ENCODE measurements around the gene ABCA4. TPM values are rescaled to one million over a fixed set of nuclear protein-coding genes. Genes with fewer than 3 reads are reported as not detected.

The ABCA4 gene
- total RNA-seq (2022; extraction: Qiagen RNA extraction; ENCODE audit: low read depth) = 0.05 to 0.11 TPM (median 0.06 TPM) in 5 replicates

DNA sequence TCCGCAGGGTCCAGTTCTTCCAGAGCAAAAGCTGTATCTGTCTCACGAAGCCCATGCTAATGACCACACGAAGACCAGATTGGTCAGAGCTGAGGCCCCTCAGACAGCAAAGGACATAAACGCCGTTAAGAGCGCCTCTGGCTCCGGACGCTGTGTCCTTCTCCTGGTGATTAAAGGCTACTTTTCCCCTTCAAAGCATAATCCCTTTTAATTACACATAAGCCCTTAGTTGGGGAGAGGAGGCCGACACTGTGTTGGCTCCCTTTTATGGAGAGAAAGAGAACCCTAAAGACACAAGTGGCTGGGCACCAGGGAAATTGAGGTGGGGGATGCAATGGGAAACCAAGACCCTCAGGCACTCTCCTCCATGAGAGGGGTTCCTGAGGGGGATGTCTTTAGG lies at the start of gene ABCA4:
Gene ABCA4 (minus strand): TSS at position 158 of the 400 bp plus-strand sequence. CDS start 103 bp downstream, at position 55.

Other genes with a start within 250 kb of the ABCA4 start
- gene DNTTIP2, start 241.9 kb downstream of the ABCA4 start, total RNA-seq (2022; extraction: Qiagen RNA extraction; ENCODE audit: low read depth) = 41.1 to 52.4 TPM (median 48.0 TPM) in 5 replicates
- 109 to 156 TPM (median 135 TPM) in 5 replicates for gene GCLM, start 211.7 kb downstream of the ABCA4 start, total RNA-seq (2022; extraction: Qiagen RNA extraction; ENCODE audit: low read depth)
- gene ARHGAP29, start 116.4 kb upstream of the ABCA4 start, total RNA-seq (2022; extraction: Qiagen RNA extraction; ENCODE audit: low read depth) = 16.9 to 23.8 TPM (median 20.2 TPM) in 5 replicates

All from A549 treated with DMSO at 1 μM for 4 hours (cell line).